Fibroblast of lung (primary cell): ENCODE data around the gene NXPH3. TPM values are rescaled to one million over a fixed set of nuclear protein-coding genes. Genes with fewer than 3 reads are reported as not detected.
A peak's percentile ranks its signal among the peaks of the same experiment; 100 is the strongest.

Source experiments
- DNase-seq, 2 donors: peaks; one replicate each; pipeline versions ENCODE4 v3.0.0 to v3.0.0-alpha.2; 2010; ENCODE audit warnings: low read depth in 2 of 2
- H2AFZ ChIP-seq: 2 replicates; pipeline ENCODE4 v1.5.1; 2012; ENCODE audit warnings: low read length, control low read depth, inconsistent platforms
- H3K27ac ChIP-seq: 2 replicates; pipeline ENCODE4 v1.5.1; 2011; ENCODE audit warnings: low read length, control low read depth; ENCODE audit not compliant: insufficient read depth
- H3K27me3 ChIP-seq: 2 replicates; pipeline ENCODE4 v1.5.1; 2011; ENCODE audit warnings: mild to moderate bottlenecking, low read length; ENCODE audit not compliant: control insufficient read depth, insufficient read depth
- H3K36me3 ChIP-seq: 2 replicates; pipeline ENCODE4 v1.5.1; 2011; ENCODE audit warnings: low read length; ENCODE audit not compliant: control insufficient read depth, insufficient read depth
- H3K4me1 ChIP-seq: 2 replicates; pipeline ENCODE4 v1.5.1; 2011; ENCODE audit warnings: low read length; ENCODE audit not compliant: control insufficient read depth, insufficient read depth; ENCODE audit errors: extremely low read depth
- H3K4me2 ChIP-seq: 2 replicates; pipeline ENCODE4 v1.5.1; 2011; ENCODE audit warnings: low read length, control low read depth; ENCODE audit not compliant: insufficient read depth; ENCODE audit errors: extremely low read depth
- H3K4me3 ChIP-seq, 4 experiments: fragments of 200-600 bp in 1 of 4; sonication (generic) in 1 of 4; replicated peaks in 1 of 4; 2 replicates each; pipeline ENCODE4 v1.5.1; 2011 to 2016; ENCODE audit warnings: low read length in 4 of 4, low read depth in 3 of 4, mild to moderate bottlenecking in 3 of 4, control low read depth in 2 of 4, inconsistent platforms in 1 of 4, mixed read lengths in 1 of 4; ENCODE audit not compliant: insufficient read depth in 1 of 4; ENCODE audit errors: control extremely low read depth in 1 of 4
- H3K79me2 ChIP-seq: 2 replicates; pipeline ENCODE4 v1.5.1; 2012; ENCODE audit warnings: mild to moderate bottlenecking, low read length, inconsistent platforms; ENCODE audit not compliant: control insufficient read depth, insufficient read depth
- H3K9ac ChIP-seq: 2 replicates; pipeline ENCODE4 v1.5.1; 2011; ENCODE audit warnings: mild to moderate bottlenecking, low read length, control low read depth; ENCODE audit not compliant: insufficient read depth
- H3K9me3 ChIP-seq: 2 replicates; pipeline ENCODE4 v1.5.1; 2012; ENCODE audit warnings: low read depth, low read length; ENCODE audit not compliant: control insufficient read depth, insufficient read depth
- H4K20me1 ChIP-seq: 2 replicates; pipeline ENCODE4 v1.5.1; 2011; ENCODE audit warnings: low read length; ENCODE audit not compliant: control insufficient read depth, insufficient read depth; ENCODE audit errors: extremely low read depth
- CTCF ChIP-seq, 2 donors: IDR thresholded peaks in 1 of 2; conservative IDR thresholded peaks in 1 of 2; 1 replicate in 1 of 2; 2 replicates in 1 of 2; pipeline ENCODE4 v1.5.1; 2011 to 2012; ENCODE audit warnings: low read length in 2 of 2, control low read depth in 1 of 2, inconsistent platforms in 1 of 2, low read depth in 1 of 2, mild to moderate bottlenecking in 1 of 2
- EZH2 ChIP-seq: IDR thresholded peaks from 2 replicates; pipeline ENCODE4 v1.5.1; 2012; ENCODE audit warnings: low read length, control low read depth, mild to moderate bottlenecking; ENCODE audit errors: missing control alignments
- polyA plus RNA-seq, 2 donors: library from polyadenylated mRNA; depleted of rRNA in 1 of 2; stranded (reverse) in 1 of 2; unstranded in 1 of 2; fragments of >200 nt; gene quantifications; 2 replicates each; pipeline ENCODE4 v1.2.1, GENCODE V29; 2011 to 2012; ENCODE audit warnings: missing spikeins in 1 of 2
- total RNA-seq: library from RNA; depleted of rRNA; stranded (reverse); fragments of >200 nt; gene quantifications from 2 replicates; pipeline ENCODE4 v1.2.1, GENCODE V29; 2014

The NXPH3 gene
- total and polyA plus RNA-seq, 2 donors (not counting 1 experiment from before 2014, with no cell fraction given): 0.36 to 0.66 TPM

- Histone ChIP-seq H3K4me2 (no peak overlapping the region), H3K9ac (no peak overlapping the region), H3K27me3 (peaks cover 2% of the 10 kb centered on the region), H3K36me3 (no peaks in the 10 kb centered on the region), H3K79me2 (no peaks in the 10 kb centered on the region), H3K27ac (no peak overlapping the region), H3K4me3 (no peak overlapping the region), H4K20me1 (no peaks in the 10 kb centered on the region), H3K9me3 (no peaks in the 10 kb centered on the region), H3K4me1 (no peaks in the 10 kb centered on the region), H2AFZ (no peak overlapping the region)
- no peak for DNase-seq
- no peak for TF ChIP-seq CTCF (conservative IDR thresholded peaks at IDR 0.05 in 1 of 2, IDR thresholded peaks at IDR 0.05 in 1 of 2; ENCODE audit: low read depth in 1 of 2, low read length in 2 of 2)
- no peak for TF ChIP-seq EZH2
These were observed 11.0 kb upstream of the NXPH3 start for GRCh38 chr17:49564638-49565037.

- DNase-seq: peak; percentile 5 to 38
- Histone ChIP-seq H3K36me3 (no peaks in the 10 kb centered on the region), H2AFZ (no peak overlapping the region), H3K79me2 (no peaks in the 10 kb centered on the region), H3K4me1 (no peaks in the 10 kb centered on the region), H4K20me1 (no peaks in the 10 kb centered on the region), H3K27me3 (peaks cover 2% of the 10 kb centered on the region), H3K4me2 (no peak overlapping the region), H3K9me3 (no peaks in the 10 kb centered on the region), H3K9ac (no peak overlapping the region), H3K4me3 (no peak overlapping the region), H3K27ac (no peak overlapping the region)
- TF ChIP-seq CTCF (conservative IDR thresholded peaks at IDR 0.05 in 1 of 2, IDR thresholded peaks at IDR 0.05 in 1 of 2; ENCODE audit: low read depth in 1 of 2, low read length in 2 of 2) (no peak), EZH2 (no peak)
These were observed 9.7 kb upstream of the NXPH3 start for GRCh38 chr17:49565948-49566491.

- no peaks in the 10 kb centered on the region for H3K79me2 ChIP-seq
These were observed 9.0 kb upstream of the NXPH3 start for GRCh38 chr17:49566668-49567071.

More at GRCh38 chr17:49566668-49567071, 9.0 kb upstream of the NXPH3 start:
- no peak overlapping the region for H3K27ac ChIP-seq
- peaks cover 2% of the 10 kb centered on the region for H3K27me3 ChIP-seq
- H3K4me2 ChIP-seq: no peak overlapping the region
- H4K20me1 ChIP-seq: no peaks in the 10 kb centered on the region
- H3K4me3 ChIP-seq: no peak overlapping the region
- H3K36me3 ChIP-seq: no peaks in the 10 kb centered on the region
- no peak overlapping the region for H2AFZ ChIP-seq
- H3K9ac ChIP-seq: no peak overlapping the region
- no peaks in the 10 kb centered on the region for H3K9me3 ChIP-seq
- no peak for TF ChIP-seq EZH2
- H3K4me1 ChIP-seq: no peaks in the 10 kb centered on the region
- no peak for DNase-seq
